HepG2 (cell line): ENCODE measurements around the gene SECTM1. TPM values are rescaled to one million over a fixed set of nuclear protein-coding genes. Genes with fewer than 3 reads are reported as not detected.

Experiments
- HMGA1 ChIP-seq: sonication (generic); formaldehyde crosslinking; conservative IDR thresholded peaks from 2 replicates; pipeline ENCODE4 v1.4.0; 2020; ENCODE audit warnings: missing genetic modification reagents
- HOXA5 ChIP-seq: sonication (generic); formaldehyde crosslinking; IDR thresholded peaks from 2 replicates; pipeline ENCODE4 v1.4.0; 2020; ENCODE audit warnings: missing genetic modification reagents
- KDM6A ChIP-seq: IDR thresholded peaks from 2 replicates; pipeline ENCODE4 v1.6.1; 2016; ENCODE audit warnings: low read depth
- MZF1 ChIP-seq: sonication (generic); formaldehyde crosslinking; IDR thresholded peaks from 2 replicates; pipeline ENCODE4 v1.8.1; 2023; ENCODE audit warnings: mild to moderate bottlenecking, missing genetic modification reagents, borderline replicate concordance
- TCF7 ChIP-seq: sonication (generic); IDR thresholded peaks from 2 replicates; pipeline ENCODE4 v1.6.1; 2016; ENCODE audit warnings: antibody characterized with exemption, low read depth
- ZBED4 ChIP-seq: sonication (generic); formaldehyde crosslinking; IDR thresholded peaks from 2 replicates; pipeline ENCODE4 v1.4.0; 2020; ENCODE audit warnings: missing genetic modification reagents, borderline replicate concordance
- ZNF530 ChIP-seq: sonication (generic); formaldehyde crosslinking; IDR thresholded peaks from 2 replicates; pipeline ENCODE4 v1.5.0; 2020; ENCODE audit warnings: low read depth, mild to moderate bottlenecking, missing genetic modification reagents
- polyA plus RNA-seq, 8 experiments: library from polyadenylated mRNA; depleted of rRNA in 3 of 8; stranded (reverse) in 7 of 8; unstranded in 1 of 8; fragments of >200 nt; fragmentation: Illumina TruSeq in 4 of 8; extraction: Trizol in 4 of 8; gene quantifications; 2 replicates each; pipeline versions ENCODE4 v1.2.1 to v1.2.3, GENCODE V29; 2011 to 2016; ENCODE audit warnings: low read depth in 4 of 8, missing spikeins in 1 of 8, mixed read lengths in 1 of 8; ENCODE audit not compliant: insufficient read depth in 1 of 8
- total RNA-seq, 5 experiments: library from RNA; depleted of rRNA; stranded (reverse); fragments of >200 nt; fragmentation: Illumina TruSeq; extraction: Trizol; gene quantifications; 2 replicates each; pipeline ENCODE4 v1.2.3, GENCODE V29; 2016; ENCODE audit warnings: low read depth in 1 of 5
- TF ChIP-seq, protein P1 (sequence below): IDR thresholded peaks from 2 replicates; pipeline ENCODE4 v1.6.1; 2016; ENCODE audit warnings: mild to moderate bottlenecking
- TF ChIP-seq, protein P2 (sequence below), 2 experiments: IDR thresholded peaks; 2 replicates each; pipeline ENCODE4 v1.6.1; 2011 to 2012; ENCODE audit warnings: low read length in 2 of 2, borderline replicate concordance in 1 of 2, low read depth in 1 of 2, mild to moderate bottlenecking in 1 of 2, moderate library complexity in 1 of 2
- TF ChIP-seq, protein P3 (sequence below): sonication (generic); formaldehyde crosslinking; IDR thresholded peaks from 2 replicates; pipeline ENCODE4 v1.4.0; 2020; ENCODE audit warnings: missing genetic modification reagents, mild to moderate bottlenecking, borderline replicate concordance
- TF ChIP-seq, protein P4 (sequence below): sonication (generic); formaldehyde crosslinking; IDR thresholded peaks from 2 replicates; pipeline ENCODE4 v1.4.0; 2020; ENCODE audit warnings: mild to moderate bottlenecking, missing genetic modification reagents

SECTM1 gene
- total and polyA plus RNA-seq, 2 of the 13 experiments (the other 11 are each of a cell fraction or from before 2014, with no cell fraction given): 3.5 to 5.3 TPM

DNA sequence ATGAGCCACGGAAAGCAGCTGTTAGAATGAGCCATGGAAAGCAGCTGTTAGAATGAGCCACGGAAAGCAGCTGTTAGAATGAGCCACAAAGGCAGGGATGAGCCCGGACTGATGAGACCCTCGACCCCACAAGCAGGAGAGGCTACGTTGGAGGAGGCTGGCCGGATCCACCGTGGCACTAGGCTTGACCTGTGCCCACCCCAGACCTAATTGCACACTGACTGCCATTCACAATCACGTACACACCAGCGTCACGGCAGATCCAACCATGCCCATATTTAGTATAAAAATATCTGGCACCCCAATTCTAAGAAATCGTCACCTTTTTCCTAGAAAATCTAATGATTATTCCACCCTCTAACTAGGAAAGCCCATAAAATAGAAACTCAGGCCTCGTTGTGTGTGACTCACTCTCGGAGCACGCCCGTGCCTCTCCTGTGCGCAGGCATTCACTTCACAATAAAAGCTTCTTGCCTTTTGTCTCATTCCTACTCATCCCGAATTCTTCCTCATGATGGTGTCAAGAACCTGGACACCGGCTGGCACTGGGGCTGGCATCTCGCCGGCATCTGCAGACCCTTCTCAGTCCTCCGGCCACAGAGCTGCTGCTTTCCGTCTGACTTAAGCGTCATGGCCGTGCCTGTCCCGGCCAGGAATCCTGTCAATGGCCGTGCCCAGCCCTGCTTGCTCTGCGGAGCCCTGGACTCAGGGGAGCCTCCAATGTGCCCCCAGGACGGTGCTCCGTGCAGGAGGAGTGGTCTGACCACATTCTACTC, 5.5 kb upstream of the SECTM1 start (continued):
- TF ChIP-seq, protein P1, sequence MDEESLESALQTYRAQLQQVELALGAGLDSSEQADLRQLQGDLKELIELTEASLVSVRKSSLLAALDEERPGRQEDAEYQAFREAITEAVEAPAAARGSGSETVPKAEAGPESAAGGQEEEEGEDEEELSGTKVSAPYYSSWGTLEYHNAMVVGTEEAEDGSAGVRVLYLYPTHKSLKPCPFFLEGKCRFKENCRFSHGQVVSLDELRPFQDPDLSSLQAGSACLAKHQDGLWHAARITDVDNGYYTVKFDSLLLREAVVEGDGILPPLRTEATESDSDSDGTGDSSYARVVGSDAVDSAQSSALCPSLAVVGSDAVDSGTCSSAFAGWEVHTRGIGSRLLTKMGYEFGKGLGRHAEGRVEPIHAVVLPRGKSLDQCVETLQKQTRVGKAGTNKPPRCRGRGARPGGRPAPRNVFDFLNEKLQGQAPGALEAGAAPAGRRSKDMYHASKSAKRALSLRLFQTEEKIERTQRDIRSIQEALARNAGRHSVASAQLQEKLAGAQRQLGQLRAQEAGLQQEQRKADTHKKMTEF: peak; percentile 56; the same call in 1 of the 2 replicates
- TF ChIP-seq ZBED4 (CRISPR knock-in tag) (no peak), KDM6A (CRISPR knock-in tag) (no peak), HOXA5 (no peak), MZF1 (CRISPR knock-in tag) (no peak), ZNF530 (CRISPR knock-in tag) (no peak), HMGA1 (CRISPR knock-in tag) (no peak), TCF7 (no peak)
- TF ChIP-seq, protein P2, sequence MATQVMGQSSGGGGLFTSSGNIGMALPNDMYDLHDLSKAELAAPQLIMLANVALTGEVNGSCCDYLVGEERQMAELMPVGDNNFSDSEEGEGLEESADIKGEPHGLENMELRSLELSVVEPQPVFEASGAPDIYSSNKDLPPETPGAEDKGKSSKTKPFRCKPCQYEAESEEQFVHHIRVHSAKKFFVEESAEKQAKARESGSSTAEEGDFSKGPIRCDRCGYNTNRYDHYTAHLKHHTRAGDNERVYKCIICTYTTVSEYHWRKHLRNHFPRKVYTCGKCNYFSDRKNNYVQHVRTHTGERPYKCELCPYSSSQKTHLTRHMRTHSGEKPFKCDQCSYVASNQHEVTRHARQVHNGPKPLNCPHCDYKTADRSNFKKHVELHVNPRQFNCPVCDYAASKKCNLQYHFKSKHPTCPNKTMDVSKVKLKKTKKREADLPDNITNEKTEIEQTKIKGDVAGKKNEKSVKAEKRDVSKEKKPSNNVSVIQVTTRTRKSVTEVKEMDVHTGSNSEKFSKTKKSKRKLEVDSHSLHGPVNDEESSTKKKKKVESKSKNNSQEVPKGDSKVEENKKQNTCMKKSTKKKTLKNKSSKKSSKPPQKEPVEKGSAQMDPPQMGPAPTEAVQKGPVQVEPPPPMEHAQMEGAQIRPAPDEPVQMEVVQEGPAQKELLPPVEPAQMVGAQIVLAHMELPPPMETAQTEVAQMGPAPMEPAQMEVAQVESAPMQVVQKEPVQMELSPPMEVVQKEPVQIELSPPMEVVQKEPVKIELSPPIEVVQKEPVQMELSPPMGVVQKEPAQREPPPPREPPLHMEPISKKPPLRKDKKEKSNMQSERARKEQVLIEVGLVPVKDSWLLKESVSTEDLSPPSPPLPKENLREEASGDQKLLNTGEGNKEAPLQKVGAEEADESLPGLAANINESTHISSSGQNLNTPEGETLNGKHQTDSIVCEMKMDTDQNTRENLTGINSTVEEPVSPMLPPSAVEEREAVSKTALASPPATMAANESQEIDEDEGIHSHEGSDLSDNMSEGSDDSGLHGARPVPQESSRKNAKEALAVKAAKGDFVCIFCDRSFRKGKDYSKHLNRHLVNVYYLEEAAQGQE (IDR thresholded peaks at IDR 0.05; ENCODE audit: borderline replicate concordance in 1 of 2, low read depth in 1 of 2, low read length in 2 of 2): no peak
- TF ChIP-seq, protein P3, sequence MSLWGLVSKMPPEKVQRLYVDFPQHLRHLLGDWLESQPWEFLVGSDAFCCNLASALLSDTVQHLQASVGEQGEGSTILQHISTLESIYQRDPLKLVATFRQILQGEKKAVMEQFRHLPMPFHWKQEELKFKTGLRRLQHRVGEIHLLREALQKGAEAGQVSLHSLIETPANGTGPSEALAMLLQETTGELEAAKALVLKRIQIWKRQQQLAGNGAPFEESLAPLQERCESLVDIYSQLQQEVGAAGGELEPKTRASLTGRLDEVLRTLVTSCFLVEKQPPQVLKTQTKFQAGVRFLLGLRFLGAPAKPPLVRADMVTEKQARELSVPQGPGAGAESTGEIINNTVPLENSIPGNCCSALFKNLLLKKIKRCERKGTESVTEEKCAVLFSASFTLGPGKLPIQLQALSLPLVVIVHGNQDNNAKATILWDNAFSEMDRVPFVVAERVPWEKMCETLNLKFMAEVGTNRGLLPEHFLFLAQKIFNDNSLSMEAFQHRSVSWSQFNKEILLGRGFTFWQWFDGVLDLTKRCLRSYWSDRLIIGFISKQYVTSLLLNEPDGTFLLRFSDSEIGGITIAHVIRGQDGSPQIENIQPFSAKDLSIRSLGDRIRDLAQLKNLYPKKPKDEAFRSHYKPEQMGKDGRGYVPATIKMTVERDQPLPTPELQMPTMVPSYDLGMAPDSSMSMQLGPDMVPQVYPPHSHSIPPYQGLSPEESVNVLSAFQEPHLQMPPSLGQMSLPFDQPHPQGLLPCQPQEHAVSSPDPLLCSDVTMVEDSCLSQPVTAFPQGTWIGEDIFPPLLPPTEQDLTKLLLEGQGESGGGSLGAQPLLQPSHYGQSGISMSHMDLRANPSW (CRISPR knock-in tag): no peak
- TF ChIP-seq, protein P4, sequence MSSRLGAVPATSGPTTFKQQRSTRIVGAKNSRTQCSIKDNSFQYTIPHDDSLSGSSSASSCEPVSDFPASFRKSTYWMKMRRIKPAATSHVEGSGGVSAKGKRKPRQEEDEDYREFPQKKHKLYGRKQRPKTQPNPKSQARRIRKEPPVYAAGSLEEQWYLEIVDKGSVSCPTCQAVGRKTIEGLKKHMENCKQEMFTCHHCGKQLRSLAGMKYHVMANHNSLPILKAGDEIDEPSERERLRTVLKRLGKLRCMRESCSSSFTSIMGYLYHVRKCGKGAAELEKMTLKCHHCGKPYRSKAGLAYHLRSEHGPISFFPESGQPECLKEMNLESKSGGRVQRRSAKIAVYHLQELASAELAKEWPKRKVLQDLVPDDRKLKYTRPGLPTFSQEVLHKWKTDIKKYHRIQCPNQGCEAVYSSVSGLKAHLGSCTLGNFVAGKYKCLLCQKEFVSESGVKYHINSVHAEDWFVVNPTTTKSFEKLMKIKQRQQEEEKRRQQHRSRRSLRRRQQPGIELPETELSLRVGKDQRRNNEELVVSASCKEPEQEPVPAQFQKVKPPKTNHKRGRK (CRISPR knock-in tag): no peak
